Activated naive CD4-positive, alpha-beta T cell treated with anti-CD3 and anti-CD28 coated beads, Interleukin-2, amount 50 U/mL, for 16 hours (primary cell): ENCODE measurements around the gene ZNF337.
"Not testable (repeated sequence)": the region's sequence is repeated elsewhere in the genome, so short reads cannot be mapped to it uniquely, and the experiment has no call there.

Experiments
- DNase-seq: peaks from one replicate; pipeline ENCODE4 v3.0.0-alpha.2; 2020

The ZNF337 gene

DNA sequence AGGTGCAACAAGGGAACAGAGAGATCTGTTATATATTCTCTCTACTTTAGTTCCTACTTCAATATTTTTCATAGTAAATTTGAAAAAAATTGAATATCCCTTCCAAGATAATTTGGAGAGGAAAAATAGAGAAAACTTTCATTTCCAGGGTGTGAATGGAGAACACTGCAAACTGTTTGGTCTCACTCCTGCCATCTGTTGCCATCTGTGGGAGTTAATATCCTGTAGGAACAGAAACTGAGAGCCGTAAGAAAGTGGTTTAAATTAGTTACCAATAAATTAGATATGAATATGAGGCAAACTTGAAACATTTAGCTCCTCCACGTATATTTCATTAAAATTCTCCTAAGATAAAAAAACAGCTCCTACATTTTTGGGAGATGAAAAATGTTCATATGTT lies 4.2 kb downstream of the ZNF337 start:
- no peak for DNase-seq

DNA sequence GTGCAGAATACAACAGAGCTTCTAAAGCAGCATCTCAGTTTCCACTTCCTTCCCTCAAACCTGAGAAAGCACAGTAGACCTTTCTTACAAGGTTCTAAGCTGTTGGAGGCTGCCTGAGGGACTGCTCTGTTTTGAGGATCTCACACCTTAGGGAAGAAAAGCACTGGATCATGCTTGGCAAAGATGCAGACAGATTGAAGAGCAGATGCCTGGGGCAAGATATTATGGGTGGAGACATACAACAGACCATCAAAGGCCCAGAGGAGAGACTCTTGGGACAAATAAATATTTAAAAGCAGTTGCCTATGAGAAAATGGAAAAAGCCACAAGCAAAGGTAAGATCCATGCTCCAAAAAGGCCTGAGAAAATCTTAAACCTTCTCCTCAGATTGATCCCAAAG lies 6.2 kb downstream of the ZNF337 start:
- DNase-seq, result no peak

DNA sequence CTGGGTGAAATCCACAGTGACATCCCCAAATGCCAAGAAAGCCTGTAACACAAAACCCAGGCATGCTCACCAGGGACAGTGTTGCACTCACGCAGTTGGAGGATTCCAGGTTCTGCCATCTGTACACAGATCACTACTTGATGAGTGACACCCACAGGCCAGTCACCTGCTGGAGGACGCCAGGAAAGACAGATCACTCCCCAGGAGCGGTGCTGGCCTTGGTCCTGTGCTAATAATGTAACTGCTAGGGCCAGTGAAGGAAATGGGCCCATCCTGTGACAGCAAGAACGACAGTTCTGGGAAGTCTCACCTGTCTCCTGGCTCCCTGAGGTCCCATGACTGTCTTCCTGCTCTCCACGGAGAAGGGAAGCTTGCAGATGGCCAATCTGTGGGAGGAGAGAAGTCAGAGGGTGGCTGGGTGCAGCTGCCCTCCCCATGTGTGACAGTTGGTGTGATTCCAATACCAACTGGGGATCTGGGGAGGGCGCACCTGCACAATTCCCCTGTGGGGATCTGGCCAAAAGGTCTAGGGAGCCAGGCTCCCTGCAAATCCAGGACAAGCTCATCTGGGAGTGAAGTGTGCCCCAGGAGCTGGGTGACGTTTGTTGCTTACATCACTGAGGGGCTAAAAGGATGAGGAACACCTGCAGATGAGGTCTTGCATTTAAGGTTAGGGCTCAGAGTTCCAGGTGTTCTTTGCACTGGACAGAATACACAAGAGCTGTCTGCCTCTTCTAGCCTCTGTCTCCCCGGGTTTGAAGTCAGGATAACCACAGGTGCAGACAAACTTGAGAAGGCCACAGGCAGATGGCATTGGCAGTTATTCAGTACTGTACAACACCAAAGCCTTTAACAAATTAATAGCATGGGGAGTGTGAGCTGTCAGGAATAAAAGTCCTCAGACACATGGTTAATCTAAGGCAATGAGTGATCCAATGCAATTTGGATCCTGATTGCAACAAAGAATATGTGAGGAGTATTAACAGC lies 10.3 kb downstream of the ZNF337 start:
- no peak for DNase-seq

DNA sequence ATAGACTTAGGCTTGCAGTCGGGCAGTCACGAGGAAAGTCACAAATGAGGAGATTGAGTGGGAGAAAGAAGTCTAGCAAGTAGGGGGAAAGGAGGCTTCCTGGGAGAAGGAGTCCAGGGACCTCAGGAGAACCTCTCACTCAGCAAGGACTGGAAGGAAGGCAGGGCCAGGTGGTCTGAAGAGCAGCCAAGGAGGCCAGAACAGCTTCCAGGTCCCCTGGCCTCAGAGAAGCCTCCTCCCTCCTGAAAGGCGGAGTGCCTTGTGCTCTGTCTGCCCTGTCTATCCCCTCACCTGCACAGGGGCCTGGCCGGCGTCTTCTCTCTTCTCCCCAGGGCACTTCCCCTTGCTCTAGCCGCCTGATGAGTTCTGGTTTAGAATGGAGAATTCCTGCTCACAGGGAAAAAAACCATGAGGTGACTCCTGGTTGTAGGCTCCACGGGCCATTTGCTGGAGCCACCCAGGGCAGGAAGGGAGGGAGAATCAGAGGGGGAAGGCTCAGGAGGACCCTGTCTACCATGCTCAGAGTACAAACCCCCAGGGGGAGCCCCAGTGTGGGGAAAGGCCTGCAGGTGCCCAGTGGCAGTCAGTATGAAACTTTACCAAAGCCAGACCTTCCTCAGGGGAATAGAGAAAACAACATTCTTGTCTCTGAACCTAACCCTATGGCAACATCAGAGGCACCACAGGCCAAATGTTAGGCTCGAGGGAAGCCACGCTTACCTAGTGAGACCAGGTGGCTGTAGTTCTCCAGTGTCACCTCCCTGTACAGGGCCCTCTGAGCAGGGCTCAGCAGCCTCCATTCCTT lies 11.2 kb downstream of the ZNF337 start:
- no peak for DNase-seq

DNA sequence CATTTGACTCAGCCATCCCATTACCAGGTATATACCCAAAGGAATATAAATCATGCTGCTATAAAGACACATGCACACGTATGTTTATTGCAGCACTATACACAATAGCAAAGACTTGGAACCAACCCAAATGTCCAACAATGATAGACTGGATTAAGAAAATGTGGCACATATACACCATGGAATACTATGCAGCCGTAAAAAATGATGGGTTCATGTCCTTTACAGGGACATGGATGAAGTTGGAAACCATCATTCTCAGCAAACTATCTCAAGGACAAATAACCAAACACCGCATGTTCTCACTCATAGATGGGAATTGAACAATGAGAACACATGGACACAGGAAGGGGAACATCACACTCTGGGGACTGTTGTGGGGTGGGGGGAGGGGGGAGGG lies 12.8 kb downstream of the ZNF337 start:
- DNase-seq, result not testable (repeated sequence)

DNA sequence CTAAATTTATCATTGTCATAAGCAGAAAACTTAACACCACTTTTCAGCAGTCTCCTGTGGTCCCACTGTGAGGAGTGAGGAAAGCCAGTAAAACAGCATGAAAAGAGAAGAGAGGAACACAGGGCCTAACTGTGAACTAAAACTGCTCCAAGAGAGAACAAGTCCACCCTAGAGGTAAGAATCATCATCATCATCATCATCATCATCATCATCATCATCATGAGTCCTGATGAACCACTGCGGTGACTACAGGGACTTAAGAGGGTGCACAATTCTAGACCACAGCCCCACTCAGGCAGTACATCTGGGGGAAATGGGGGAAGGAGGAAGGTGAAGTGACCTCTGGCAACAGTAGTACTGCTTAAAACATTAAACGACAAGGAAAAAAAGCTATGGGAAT lies 13.6 kb downstream of the ZNF337 start:
- no peak for DNase-seq

DNA sequence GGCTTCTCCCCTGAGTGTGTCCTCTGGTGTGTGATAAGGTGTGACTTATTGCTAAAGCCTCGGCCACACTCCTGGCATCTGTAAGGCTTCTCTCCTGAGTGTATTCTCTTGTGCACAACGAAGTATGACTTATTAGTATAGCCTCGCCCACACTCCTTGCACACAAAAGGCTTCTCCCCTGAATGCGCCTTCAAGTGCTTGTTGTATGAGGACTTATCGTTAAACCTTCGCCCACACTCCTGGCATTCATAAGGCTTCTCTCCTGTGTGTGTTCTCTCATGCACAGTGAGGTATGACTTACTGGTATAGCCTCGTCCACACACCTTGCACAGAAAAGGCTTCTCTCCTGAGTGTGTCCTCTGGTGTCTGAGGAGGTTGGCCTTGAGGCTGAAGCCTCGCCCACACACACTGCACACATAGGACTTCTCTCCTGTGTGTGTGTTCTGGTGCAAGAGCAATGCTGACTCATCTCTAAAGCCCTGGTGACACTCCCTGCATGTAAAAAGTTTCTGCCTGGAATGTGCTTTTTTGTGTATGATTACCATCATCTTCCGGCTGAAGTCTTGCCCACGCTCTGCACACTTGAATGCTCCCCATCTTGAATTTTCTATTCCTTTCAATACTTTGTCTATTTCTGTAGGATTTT lies 20.4 kb downstream of the ZNF337 start:
- no peak for DNase-seq

DNA sequence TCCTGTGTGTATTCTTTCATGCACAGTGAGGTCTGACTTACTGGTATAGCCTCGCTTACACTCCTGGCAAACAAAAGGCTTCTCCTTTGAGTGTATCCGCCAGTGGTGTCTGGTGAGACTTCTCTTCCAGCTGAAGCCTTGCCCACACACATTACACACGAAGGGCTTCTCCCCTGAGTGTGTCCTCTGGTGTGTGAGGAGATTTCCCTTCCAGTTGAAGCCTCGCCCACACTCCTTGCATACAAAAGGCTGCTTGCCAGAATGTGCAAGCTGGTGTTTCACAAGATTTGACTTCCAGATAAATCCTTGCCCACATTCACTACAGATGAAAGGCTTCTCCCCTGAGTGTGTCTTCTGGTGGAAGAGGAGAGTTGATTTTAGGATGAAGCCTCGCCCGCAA lies 21.5 kb downstream of the ZNF337 start:
- no peak for DNase-seq

DNA sequence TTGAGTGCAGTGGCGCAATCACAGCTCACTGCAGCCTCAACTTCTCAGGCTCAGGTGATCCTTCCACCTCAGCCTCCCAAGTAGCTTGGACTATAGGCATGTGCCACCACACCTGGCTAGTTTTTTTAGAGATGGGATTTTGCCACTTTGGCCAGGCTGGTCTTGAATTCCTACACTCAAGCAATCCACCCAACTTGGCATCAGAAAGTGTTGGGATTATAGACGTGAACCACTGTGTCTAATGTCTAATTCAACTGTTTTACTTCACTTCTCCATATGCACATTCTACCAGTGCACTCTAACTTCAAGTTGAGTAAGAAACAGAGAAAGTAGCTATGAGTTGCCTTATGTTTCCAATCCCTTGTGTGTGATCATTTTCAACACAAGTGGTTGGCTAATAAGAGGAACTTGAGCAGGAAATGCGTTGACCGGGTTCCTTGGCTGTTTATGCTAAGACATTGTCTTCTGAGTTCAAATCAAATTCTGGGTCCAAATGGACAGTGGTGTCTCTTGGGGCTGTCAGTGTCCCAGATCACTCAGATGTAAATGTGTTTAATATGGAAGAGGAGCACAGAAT lies 23.9 kb downstream of the ZNF337 start:
- DNase-seq, result no peak

DNA sequence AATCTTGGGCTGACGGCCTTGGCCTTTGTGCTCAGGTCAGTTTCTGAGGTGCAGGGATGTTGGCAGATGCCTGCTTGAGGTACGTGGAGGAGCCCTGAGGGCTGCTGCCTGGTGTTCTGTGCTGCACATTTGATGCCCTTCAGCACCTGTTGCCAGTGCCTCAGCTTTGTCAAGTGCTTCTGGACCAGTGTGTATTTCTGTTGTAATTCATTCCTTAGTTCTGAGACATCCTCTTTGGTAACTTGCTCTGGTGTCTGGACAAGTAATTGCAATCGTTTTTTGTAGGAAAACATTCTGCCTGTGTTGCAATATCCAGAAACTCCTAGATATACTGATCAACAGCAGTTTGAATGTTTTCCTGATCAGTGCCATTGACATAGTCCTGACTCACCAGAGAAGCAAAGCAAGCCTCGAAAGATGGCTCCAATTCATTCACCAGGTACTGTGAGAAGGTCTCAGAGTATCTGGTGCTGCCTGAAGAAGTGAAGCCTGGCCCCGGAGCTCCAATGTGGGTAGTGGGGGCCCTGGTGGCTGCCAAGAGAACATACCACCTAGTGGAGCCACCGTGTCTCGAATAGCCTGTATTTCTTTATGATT lies 26.7 kb downstream of the ZNF337 start:
- no peak for DNase-seq

DNA sequence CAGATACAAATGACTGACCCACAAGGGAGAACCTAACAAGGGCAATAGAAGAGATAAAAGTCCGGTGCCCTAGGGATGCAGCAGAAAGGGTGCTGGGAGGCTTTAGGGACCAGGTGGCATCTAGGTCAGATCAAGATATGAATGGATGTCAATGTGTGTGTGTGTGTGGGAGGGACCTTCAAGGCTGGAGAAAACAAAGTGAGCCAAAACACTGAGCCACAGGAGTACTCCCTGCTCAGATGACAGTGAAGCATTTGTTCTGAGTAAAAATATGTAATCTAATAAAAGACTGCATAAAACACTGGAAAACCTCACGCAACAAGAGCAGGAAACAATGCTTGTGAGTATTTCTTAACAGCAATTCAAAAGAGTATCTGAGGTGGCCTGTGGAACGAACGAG lies 28.2 kb downstream of the ZNF337 start:
- DNase-seq, result no peak

DNA sequence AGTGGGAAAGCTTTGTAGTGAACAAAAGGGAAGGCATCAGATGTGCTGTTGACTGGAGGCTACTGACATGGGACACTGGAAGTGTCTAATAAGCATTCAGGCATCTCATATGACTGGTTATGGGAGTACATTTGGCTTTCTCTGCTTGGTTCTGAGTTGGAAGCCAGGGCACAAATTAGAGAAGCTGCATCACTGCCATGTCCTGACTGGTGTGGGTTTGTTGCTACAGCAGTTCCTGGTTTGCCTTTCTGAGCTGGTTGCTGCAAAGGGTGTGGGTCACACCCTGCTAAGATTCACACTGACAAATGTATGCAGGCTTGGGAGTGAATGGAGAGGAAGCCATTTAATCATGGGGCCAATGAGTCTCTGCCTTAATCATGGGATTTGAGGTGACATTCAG lies 36.7 kb downstream of the ZNF337 start:
- DNase-seq, result no peak

DNA sequence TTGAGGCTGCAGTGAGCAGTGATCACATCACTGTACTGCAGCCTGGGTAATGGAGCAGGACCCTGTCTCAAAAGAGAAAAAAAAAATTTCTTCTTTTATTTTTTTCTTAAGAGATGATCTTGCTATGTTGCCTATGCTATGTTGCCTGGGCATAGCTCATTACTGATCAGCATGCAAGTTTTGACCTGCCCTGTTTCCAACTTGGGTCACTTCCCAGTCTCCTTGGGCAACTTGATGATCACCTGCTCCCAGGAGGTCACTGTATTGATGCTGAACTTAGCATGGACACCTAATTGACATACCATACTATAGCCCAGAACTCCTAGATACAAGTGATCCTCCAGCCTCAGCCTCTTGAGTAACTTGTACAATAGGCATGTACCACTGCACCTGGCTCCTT lies 42.2 kb downstream of the ZNF337 start:
- DNase-seq, result no peak

DNA sequence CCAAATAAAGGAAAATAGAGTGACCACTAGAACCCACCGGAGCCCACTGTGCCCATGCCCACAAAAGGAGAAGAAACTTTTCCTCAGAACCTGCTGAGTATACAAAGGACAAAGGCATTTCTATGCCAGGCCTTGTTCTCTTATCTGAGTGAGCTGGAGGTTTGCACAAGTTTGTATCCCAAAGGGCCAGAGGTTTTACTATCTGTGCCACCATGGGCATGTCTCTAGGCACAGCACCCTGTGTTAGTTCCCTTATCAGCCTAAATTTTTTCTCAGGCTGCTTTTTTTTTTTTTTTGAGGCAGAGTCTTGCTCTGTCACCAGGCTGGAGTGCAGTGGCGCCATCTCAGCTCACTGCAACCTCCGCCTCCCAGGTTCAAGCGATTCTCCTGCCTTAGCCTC lies 43.8 kb downstream of the ZNF337 start:
- not testable (repeated sequence) for DNase-seq

DNA sequence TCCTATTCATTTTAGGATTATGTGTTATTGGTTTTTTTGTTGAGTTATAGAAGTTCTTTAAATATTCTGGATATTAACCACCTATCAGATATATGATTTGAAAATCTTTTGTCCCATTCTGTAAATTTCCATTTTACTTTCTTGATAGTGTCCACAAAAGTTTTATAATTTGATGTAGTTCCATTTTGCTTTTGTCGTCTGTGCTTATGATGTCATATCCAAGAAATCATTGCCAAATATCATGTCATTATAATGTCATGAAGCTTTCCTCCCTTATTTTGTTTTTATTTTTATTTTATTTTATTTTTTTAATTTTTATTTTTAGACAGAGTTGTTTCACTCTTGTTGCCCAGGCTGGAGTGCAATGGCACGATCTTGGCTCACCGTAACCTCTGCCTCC lies 51.8 kb downstream of the ZNF337 start:
- no peak for DNase-seq

DNA sequence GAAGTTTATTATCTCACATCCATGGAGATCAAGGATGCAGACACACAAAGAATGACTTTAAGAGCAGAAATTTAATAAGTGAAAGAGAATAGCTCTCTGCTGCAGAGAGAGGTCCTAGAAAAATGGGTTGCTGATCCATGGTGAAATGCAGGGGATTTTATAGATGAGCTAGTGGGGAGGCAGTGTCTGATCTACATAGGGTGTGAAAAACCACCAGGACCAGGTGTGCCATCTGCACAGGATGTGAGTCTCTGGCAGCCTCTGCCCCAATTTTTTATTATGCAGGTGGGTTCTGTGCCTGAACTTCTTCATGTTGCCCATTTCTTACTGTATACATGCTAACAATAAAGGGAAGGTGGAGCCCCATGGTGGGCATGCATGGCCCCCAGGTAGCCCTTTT lies 52.9 kb downstream of the ZNF337 start:
- no peak for DNase-seq

DNA sequence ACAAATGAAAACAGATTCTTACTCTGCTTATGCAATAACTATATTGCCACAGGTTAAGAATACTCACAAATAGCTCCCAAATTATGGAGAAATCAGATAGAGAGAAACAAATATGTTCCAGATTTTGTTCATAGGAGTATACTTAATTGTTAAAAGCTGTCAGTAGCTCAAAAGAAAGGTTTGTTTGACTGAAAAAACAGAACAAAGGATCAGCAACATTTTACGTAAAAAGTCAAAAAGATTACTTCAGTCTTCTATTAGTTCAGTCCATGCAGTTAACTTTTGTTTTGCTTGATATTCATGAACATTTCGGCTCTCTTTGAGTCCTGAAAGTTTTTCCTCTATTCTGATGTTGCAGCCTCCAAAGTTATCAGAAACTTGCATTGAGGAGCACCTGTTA lies 59.4 kb downstream of the ZNF337 start:
- DNase-seq, result no peak

DNA sequence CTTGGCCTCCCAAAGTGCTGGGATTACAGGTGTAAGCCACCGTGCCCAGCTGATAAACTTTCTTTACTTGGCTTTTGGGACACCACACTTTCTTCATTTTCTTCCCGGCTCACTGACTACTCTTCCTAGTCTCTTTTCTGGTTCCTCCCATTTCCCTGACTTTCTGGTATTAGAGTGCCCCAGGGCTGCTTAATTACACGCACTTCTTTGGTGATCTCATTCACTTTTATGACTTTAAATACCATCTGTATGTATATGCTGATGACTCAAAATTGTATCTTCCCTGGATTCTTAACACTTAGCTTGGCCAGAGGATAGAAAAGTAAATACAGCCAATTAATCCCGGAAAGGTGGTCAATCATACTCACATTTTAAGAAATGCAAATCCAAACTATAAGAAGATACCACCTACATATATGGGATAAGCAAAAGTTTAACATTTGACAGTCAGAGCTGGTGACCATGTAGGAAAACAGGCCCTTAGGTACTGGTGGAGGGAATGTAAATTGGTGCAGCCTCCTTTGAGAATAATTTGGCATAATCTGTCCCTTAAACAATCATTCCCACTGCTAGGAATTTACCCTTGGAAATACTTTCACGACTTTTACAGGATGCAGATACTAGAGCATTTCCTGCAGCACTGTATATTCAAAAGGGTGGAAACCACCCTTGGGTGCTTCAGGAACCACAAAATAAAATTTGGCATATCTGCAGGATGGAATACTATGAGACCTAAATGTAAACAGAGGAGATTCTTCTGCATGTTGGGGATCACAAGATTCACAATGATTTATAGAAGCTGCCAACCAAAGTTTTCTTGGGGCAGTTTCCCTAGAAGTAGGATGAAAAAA lies 63.5 kb downstream of the ZNF337 start:
- no peak for DNase-seq

DNA sequence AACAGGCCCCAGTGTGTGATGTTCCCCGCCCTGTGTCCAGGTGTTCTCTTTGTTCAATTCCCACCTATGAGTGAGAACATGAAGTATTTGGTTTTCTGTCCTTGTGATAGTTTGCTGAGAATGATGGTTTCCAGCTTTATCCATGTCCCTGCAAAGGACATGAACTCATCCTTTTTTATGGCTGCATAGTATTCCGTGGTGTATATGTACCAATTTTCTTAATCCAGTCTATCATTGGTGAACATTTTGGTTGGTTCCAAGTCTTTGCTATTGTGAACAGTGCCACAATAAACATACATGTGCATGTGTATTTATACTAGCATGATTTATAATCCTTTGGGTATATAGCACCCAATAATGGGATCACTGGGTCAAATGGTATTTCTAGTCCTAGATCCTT lies 66.0 kb downstream of the ZNF337 start:
- DNase-seq, result not testable (repeated sequence)

DNA sequence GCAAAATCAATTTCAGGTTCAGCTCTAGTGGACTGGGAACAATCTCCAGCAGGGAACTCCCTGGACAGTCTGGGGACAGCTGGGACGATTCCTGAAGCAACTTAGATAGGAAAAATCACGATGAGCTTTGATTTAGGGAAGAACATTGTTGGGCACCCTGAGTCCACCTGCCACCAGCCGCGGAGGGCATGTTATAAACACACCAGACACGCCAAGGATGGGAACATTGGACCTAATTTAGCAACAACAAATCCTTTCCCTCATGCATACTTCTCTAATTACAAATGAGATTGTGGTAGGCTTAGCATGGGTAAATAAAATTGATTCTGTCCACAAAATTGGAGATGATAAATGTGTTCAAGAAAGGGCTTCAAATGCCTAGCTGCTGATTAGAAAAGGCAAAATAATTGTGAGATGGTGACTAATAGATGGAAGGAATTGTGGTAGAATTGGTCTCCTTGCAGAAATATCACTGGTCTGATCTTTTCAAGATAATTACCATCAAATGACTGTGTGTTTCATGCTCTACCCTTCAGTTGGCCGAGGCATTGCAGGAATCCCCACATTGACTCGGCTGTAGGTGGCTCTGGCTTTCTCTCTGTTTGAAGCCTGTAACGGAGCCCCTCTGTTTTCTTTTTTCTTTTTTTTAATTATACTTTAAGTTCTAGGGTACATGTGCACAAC lies 66.7 kb downstream of the ZNF337 start:
- no peak for DNase-seq

DNA sequence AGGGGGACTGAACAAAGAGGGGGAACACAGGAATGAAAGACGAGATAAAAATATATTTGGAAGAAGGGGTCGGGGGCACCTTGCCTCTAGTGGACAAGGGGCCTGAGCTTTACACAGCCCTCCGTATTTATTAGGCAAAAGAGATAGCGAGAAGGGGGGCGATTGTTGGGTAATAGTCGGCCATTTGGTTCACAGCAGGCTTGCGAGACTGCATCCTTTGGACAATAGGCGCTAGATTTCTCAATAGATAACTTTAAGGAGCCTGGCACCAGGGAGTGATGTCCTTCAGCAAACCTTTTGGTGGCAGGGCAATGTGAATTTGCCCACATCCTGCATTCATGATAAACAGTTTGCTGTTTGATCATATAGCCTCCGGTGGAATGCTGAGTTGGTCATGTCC lies 69.9 kb downstream of the ZNF337 start:
- no peak for DNase-seq
